SIG-M5 treated with dmso at 0.1 percent for 504 hours (cell line): ENCODE data around the gene TMEM61.
"Not testable (repeated sequence)": the region's sequence is repeated elsewhere in the genome, so short reads cannot be mapped to it uniquely, and the experiment has no call there.

Experiments used
- DNase-seq: peaks from one replicate; lab custom pipeline; 2025; ENCODE audit not compliant: unreplicated experiment; lab: John Stamatoyannopoulos, UW

The TMEM61 gene

GRCh38 chr1:54959241-54959640, 21.2 kb upstream of the TMEM61 start:
- no peak for DNase-seq

- DNase-seq: no peak
These were observed 17.6 kb upstream of the TMEM61 start for GRCh38 chr1:54962612-54963395.

GRCh38 chr1:54963829-54964228, 16.6 kb upstream of the TMEM61 start:
- not testable (repeated sequence) for DNase-seq

GRCh38 chr1:54965624-54966340, 14.6 kb upstream of the TMEM61 start:
- DNase-seq: peak; percentile 87

GRCh38 chr1:54967372-54967771, 13.1 kb upstream of the TMEM61 start:
- DNase-seq: no peak

- DNase-seq: no peak
These were observed 11.9 kb upstream of the TMEM61 start for GRCh38 chr1:54968551-54968950.

GRCh38 chr1:54969879-54970278, 10.5 kb upstream of the TMEM61 start:
- no peak for DNase-seq

- no peak for DNase-seq
These were observed 9.5 kb upstream of the TMEM61 start for GRCh38 chr1:54970901-54971300.

- no peak for DNase-seq
These were observed 9.1 kb upstream of the TMEM61 start for GRCh38 chr1:54971317-54971791.

- no peak for DNase-seq
These were observed 8.0 kb upstream of the TMEM61 start for GRCh38 chr1:54972436-54972835.

GRCh38 chr1:54973205-54973921, 7.1 kb upstream of the TMEM61 start:
- no peak for DNase-seq

- DNase-seq: no peak
These were observed 4.9 kb upstream of the TMEM61 start for GRCh38 chr1:54975356-54976108.

- no peak for DNase-seq
These were observed 3.7 kb upstream of the TMEM61 start for GRCh38 chr1:54976747-54977146.

GRCh38 chr1:54977533-54978297, 2.7 kb upstream of the TMEM61 start:
- DNase-seq: no peak

GRCh38 chr1:54978528-54979326, 1.7 kb upstream of the TMEM61 start:
- no peak for DNase-seq

GRCh38 chr1:54979327-54979891, 1.0 kb upstream of the TMEM61 start:
- no peak for DNase-seq

- DNase-seq: no peak
These were observed 341 bp upstream of the TMEM61 start for GRCh38 chr1:54980046-54980527.

GRCh38 chr1:54981466-54981865, 1.0 kb downstream of the TMEM61 start:
- no peak for DNase-seq

GRCh38 chr1:54982739-54983138, 2.3 kb downstream of the TMEM61 start:
- no peak for DNase-seq
